GM15510 (cell line): ENCODE results near the gene CACNB3.
A peak's percentile ranks its signal among the peaks of the same experiment; 100 is the strongest.

Source experiments
- POLR2A ChIP-seq: IDR thresholded peaks from 3 replicates; pipeline ENCODE4 v1.6.1; 2011; ENCODE audit warnings: borderline replicate concordance; ENCODE audit not compliant: insufficient read length; ENCODE audit errors: extremely low read depth

Gene CACNB3

GRCh38 chr12:48854488-48854887, 36.2 kb downstream of the CACNB3 start:
- no peak for TF ChIP-seq POLR2A

GRCh38 chr12:48856379-48856778, 38.1 kb downstream of the CACNB3 start:
- TF ChIP-seq POLR2A, result no peak

GRCh38 chr12:48857278-48857994, 39.1 kb downstream of the CACNB3 start:
- TF ChIP-seq POLR2A, result no peak

- no peak for TF ChIP-seq POLR2A
Measured at GRCh38 chr12:48858043-48858442, 39.7 kb downstream of the CACNB3 start.

GRCh38 chr12:48859607-48860006, 41.3 kb downstream of the CACNB3 start:
- no peak for TF ChIP-seq POLR2A

GRCh38 chr12:48861111-48861510, 42.8 kb downstream of the CACNB3 start:
- TF ChIP-seq POLR2A, result no peak

GRCh38 chr12:48862760-48863159, 44.5 kb downstream of the CACNB3 start:
- TF ChIP-seq POLR2A, result no peak

GRCh38 chr12:48863291-48863690, 45.0 kb downstream of the CACNB3 start:
- no peak for TF ChIP-seq POLR2A

- TF ChIP-seq POLR2A, result peak; percentile 99
Measured at GRCh38 chr12:48865281-48866051, 47.2 kb downstream of the CACNB3 start, which contains the start of gene RND1. RND1 (minus strand) TSS chr12:48865870; CDS start chr12:48865767, 103 bp downstream.

- TF ChIP-seq POLR2A, result no peak
Measured at GRCh38 chr12:48866052-48866711, 47.9 kb downstream of the CACNB3 start.

GRCh38 chr12:48868451-48868850, 50.2 kb downstream of the CACNB3 start:
- no peak for TF ChIP-seq POLR2A

GRCh38 chr12:48869191-48869590, 50.9 kb downstream of the CACNB3 start:
- no peak for TF ChIP-seq POLR2A

GRCh38 chr12:48873096-48873495, 54.8 kb downstream of the CACNB3 start:
- no peak for TF ChIP-seq POLR2A

- no peak for TF ChIP-seq POLR2A
Measured at GRCh38 chr12:48875944-48876515, 57.7 kb downstream of the CACNB3 start.
